HepG2 (cell line): Measurements from ENCODE around the gene ACYP2. TPM values are rescaled to one million over a fixed set of nuclear protein-coding genes. Genes with fewer than 3 reads are reported as not detected.

Experiments used
- ATAC-seq: fragments of 200-7000 bp; cut with Tn5 transposase; 3 replicates; pipeline ENCODE4 v1.9.1; 2020; ENCODE audit warnings: mild to moderate bottlenecking, moderate library complexity
- BruUV-seq: library from RNA; stranded (reverse); fragments of 400-500 nt; replicated peaks from 2 replicates; lab custom pipeline; 2021; lab: Mats Ljungman, UMichigan
- CTCF ChIA-PET: fragments of 300-600 bp; formaldehyde crosslinking; extraction: SDS; loops from one replicate; lab custom pipeline; 2021; ENCODE audit warnings: low total read pairs, inconsistent platforms, low intra/inter-chr PET ratio; lab: Yijun Ruan, JAX
- POLR2A ChIA-PET: fragments of 350-600 bp; sonication (Branson Sonifier 250); formaldehyde crosslinking; loops from one replicate; lab custom pipeline; 2020; ENCODE audit warnings: antibody characterized with exemption, inconsistent platforms; lab: Yijun Ruan, JAX
- DNase-seq: peaks from one replicate; pipeline ENCODE4 v3.0.0-alpha.2; 2015; ENCODE audit warnings: low spot score
- FAIRE-seq: peaks from 3 replicates; lab custom pipeline; 2011; peaks lifted over from hg19 to GRCh38; lab: Jason Lieb, UNC
- H2AFZ ChIP-seq: one replicate; pipeline ENCODE4 v1.6.1; 2011; ENCODE audit warnings: low read length, inconsistent platforms
- H3K27ac ChIP-seq: fragments of 300-600 bp; 3 replicates; pipeline ENCODE4 v1.8.0; 2011; ENCODE audit warnings: mixed run types, mild to moderate bottlenecking, mixed read lengths, low read length, inconsistent platforms; ENCODE audit not compliant: insufficient read depth; ENCODE audit errors: extremely low read length
- H3K27me3 ChIP-seq, 2 experiments: fragments of 200-600 bp in 1 of 2; 2 replicates in 1 of 2; 3 replicates in 1 of 2; pipeline versions ENCODE4 v1.6.0 to v1.8.0; 2011; ENCODE audit warnings: low read length in 2 of 2, mild to moderate bottlenecking in 2 of 2, moderate library complexity in 2 of 2, inconsistent platforms in 1 of 2; ENCODE audit not compliant: insufficient read depth in 2 of 2, control insufficient read depth in 1 of 2
- H3K36me3 ChIP-seq, 2 experiments: fragments of 200-600 bp in 1 of 2; replicated peaks in 1 of 2; 2 replicates in 1 of 2; 3 replicates in 1 of 2; pipeline versions ENCODE4 v1.5.1 to v1.8.0; 2011; ENCODE audit warnings: low read length in 2 of 2, inconsistent platforms in 1 of 2; ENCODE audit not compliant: insufficient read depth in 2 of 2, control insufficient read depth in 1 of 2
- H3K4me1 ChIP-seq: 2 replicates; pipeline ENCODE4 v1.5.1; 2012; ENCODE audit warnings: low read length, inconsistent platforms; ENCODE audit not compliant: insufficient read depth
- H3K4me2 ChIP-seq: 2 replicates; pipeline ENCODE4 v1.6.0; 2011; ENCODE audit warnings: low read depth, low read length, inconsistent platforms
- H3K4me3 ChIP-seq, 3 experiments: fragments of 200-600 bp in 1 of 3; sonication (generic), shearing (Covaris generic) in 1 of 3; replicated peaks in 1 of 3; 2 replicates each; pipeline ENCODE4 v1.5.1; 2011 to 2016; ENCODE audit warnings: low read length in 3 of 3, inconsistent platforms in 2 of 3, low read depth in 2 of 3, mild to moderate bottlenecking in 2 of 3, control low read depth in 1 of 3, mixed read lengths in 1 of 3; ENCODE audit not compliant: insufficient read depth in 1 of 3
- H3K79me2 ChIP-seq: one replicate; pipeline ENCODE4 v1.6.1; 2011; ENCODE audit warnings: low read length, inconsistent platforms; ENCODE audit not compliant: insufficient read depth
- H3K9ac ChIP-seq: 2 replicates; pipeline ENCODE4 v1.6.0; 2011; ENCODE audit warnings: mild to moderate bottlenecking, low read depth, low read length, inconsistent platforms; ENCODE audit not compliant: insufficient read depth
- H3K9me3 ChIP-seq: 2 replicates; pipeline ENCODE4 v1.5.1; 2012; ENCODE audit warnings: mild to moderate bottlenecking, low read length
- H4K20me1 ChIP-seq: 2 replicates; pipeline ENCODE4 v1.6.0; 2011; ENCODE audit warnings: inconsistent platforms, mild to moderate bottlenecking, low read length, moderate library complexity; ENCODE audit not compliant: insufficient read depth
- FOXA3 ChIP-seq: IDR thresholded peaks from 2 replicates; pipeline ENCODE4 v1.6.1; 2016; ENCODE audit warnings: missing genetic modification reagents, missing compliant biosample characterization
- HNF4A ChIP-seq: sonication (generic); formaldehyde crosslinking; IDR thresholded peaks from 2 replicates; pipeline ENCODE4 v1.4.0; 2020; ENCODE audit warnings: missing genetic modification reagents
- NR2F1 ChIP-seq, 2 experiments: fragments of 450-650 bp in 1 of 2; formaldehyde crosslinking in 1 of 2; IDR thresholded peaks; 2 replicates each; pipeline versions ENCODE4 v1.5.0 to v1.6.1; 2016 to 2020; ENCODE audit warnings: mild to moderate bottlenecking in 1 of 2, missing compliant biosample characterization in 1 of 2, missing genetic modification reagents in 1 of 2, moderate library complexity in 1 of 2
- RARA ChIP-seq: IDR thresholded peaks from 2 replicates; pipeline ENCODE4 v1.6.1; 2016; ENCODE audit warnings: missing genetic modification reagents, missing compliant biosample characterization
- SOX13 ChIP-seq, 3 experiments: fragments of 450-650 bp in 1 of 3; sonication (generic) in 1 of 3; formaldehyde crosslinking in 1 of 3; IDR thresholded peaks in 2 of 3; conservative IDR thresholded peaks in 1 of 3; 2 replicates each; pipeline versions ENCODE4 v1.5.0 to v1.6.1; 2016 to 2020; ENCODE audit warnings: antibody characterized with exemption in 1 of 3, mild to moderate bottlenecking in 1 of 3, missing compliant biosample characterization in 1 of 3, missing genetic modification reagents in 1 of 3, moderate library complexity in 1 of 3
- SP5 ChIP-seq: IDR thresholded peaks from 2 replicates; pipeline ENCODE4 v1.6.1; 2016; ENCODE audit warnings: low read depth, borderline replicate concordance
- XBP1 ChIP-seq: sonication (generic); formaldehyde crosslinking; IDR thresholded peaks from 2 replicates; pipeline ENCODE4 v1.5.0; 2020; ENCODE audit warnings: missing genetic modification reagents
- ZNF235 ChIP-seq: sonication (generic); formaldehyde crosslinking; IDR thresholded peaks from 2 replicates; pipeline ENCODE4 v1.8.1; 2023; ENCODE audit warnings: mild to moderate bottlenecking, missing genetic modification reagents, borderline replicate concordance
- ZNF484 ChIP-seq: sonication (generic); formaldehyde crosslinking; IDR thresholded peaks from 2 replicates; pipeline ENCODE4 v1.5.1; 2020; ENCODE audit warnings: mild to moderate bottlenecking, low read depth, missing genetic modification reagents, borderline replicate concordance
- ZNF629 ChIP-seq: sonication (generic); formaldehyde crosslinking; conservative IDR thresholded peaks from 2 replicates; pipeline ENCODE4 v1.5.0; 2020; ENCODE audit warnings: missing genetic modification reagents
- WGBS: methylation state at CpG from one replicate; pipeline ENCODE4 v1.1.6; 2017; ENCODE audit warnings: low lambda C conversion rate; 5-methylcytosine and 5-hydroxymethylcytosine counted together
- in situ Hi-C: cut with HindIII; loops from 2 replicates; pipeline ENCODE4 v1.10.0; 2017; ENCODE audit warnings: low pct_unique_long_range_greater_than_20kb; ENCODE audit not compliant: extremely low pct_ligation_motif_present
- intact Hi-C: fragments of 100-400 bp; cut with micrococcal nuclease; formaldehyde crosslinking; loops from one replicate; pipeline ENCODE4 v1.10.0; 2022; ENCODE audit not compliant: unreplicated experiment
- polyA plus RNA-seq, 8 experiments: library from polyadenylated mRNA; depleted of rRNA in 3 of 8; stranded (reverse) in 7 of 8; unstranded in 1 of 8; fragments of >200 nt; fragmentation: Illumina TruSeq in 4 of 8; extraction: Trizol in 4 of 8; gene quantifications; 2 replicates each; pipeline versions ENCODE4 v1.2.1 to v1.2.3, GENCODE V29; 2011 to 2016; ENCODE audit warnings: low read depth in 4 of 8, missing spikeins in 1 of 8, mixed read lengths in 1 of 8; ENCODE audit not compliant: insufficient read depth in 1 of 8
- total RNA-seq, 5 experiments: library from RNA; depleted of rRNA; stranded (reverse); fragments of >200 nt; fragmentation: Illumina TruSeq; extraction: Trizol; gene quantifications; 2 replicates each; pipeline ENCODE4 v1.2.3, GENCODE V29; 2016; ENCODE audit warnings: low read depth in 1 of 5
- TF ChIP-seq, protein P1 (sequence below): sonication (generic); formaldehyde crosslinking; IDR thresholded peaks from 2 replicates; pipeline ENCODE4 v1.4.0; 2020; ENCODE audit warnings: missing genetic modification reagents
- TF ChIP-seq, protein P2 (sequence below): sonication (generic); formaldehyde crosslinking; IDR thresholded peaks from 2 replicates; pipeline ENCODE4 v1.4.0; 2020; ENCODE audit warnings: missing genetic modification reagents, borderline replicate concordance

The ACYP2 gene
- total and polyA plus RNA-seq, 2 of the 13 experiments (the other 11 are each of a cell fraction or from before 2014, with no cell fraction given) = 12.3 to 12.7 TPM

DNA sequence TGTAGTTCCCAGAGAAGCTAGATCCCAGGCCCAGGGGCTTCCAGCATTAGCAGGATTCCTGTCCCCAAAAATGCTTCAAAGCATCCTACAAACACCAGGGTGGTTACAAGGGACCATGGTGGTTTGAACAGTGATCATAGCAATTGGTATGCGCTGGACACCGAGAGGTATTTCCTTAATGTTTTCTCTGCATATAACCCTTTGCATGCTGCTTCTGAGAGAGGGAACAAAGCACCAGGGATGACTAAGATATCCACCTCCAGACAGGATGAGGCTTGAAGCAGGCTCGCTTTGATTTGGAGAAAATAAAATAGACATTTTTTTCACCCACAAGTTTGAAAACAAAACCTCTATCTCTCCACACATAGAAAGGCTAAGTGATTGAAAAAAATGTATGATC is 191.1 kb downstream of the ACYP2 start (continued):
- no peak for TF ChIP-seq FOXA3 (CRISPR knock-in tag)

DNA sequence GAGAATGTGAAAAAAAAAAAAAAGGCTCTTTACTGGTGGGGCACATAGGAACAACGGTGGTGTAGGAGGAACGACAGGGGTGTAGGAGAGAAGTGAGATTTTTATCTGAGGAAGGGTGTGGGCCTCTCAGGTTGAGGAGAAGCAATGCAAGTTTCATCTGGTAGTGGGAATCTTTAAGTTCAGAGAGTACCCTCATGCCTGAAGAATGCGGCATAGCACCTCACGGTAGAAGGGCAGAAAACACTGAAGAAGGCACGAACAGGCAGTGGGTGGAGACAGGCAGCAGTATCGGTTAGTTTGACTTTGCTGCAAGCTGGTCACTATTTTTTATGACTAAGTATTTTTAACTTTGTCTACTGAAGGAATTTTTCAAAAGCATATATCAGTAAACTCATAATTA is 192.8 kb downstream of the ACYP2 start:
- POLR2A ChIA-PET = no interaction called here
- CTCF ChIA-PET = no interaction called here
- no peak for TF ChIP-seq ZNF235
- TF ChIP-seq XBP1 (CRISPR knock-in tag) = no peak
- H3K79me2 ChIP-seq = no peaks in the 10 kb centered on the region
- H2AFZ ChIP-seq = no peak overlapping the region
- no peak for DNase-seq
- in situ Hi-C loops (no loop called here), intact Hi-C loops (no loop called here)
- 85% methylated on average over 6 of the region's 6 CpGs for WGBS
- no peaks in the 10 kb centered on the region for H3K27me3 ChIP-seq
- peaks cover 27% of the 10 kb centered on the region for H3K4me1 ChIP-seq
- no peak overlapping the region for H3K9ac ChIP-seq
- no peak overlapping the region for H3K27ac ChIP-seq
- no peak overlapping the region for H3K4me3 ChIP-seq
- no peak for ATAC-seq
- H3K4me2 ChIP-seq = no peak overlapping the region
- H3K9me3 ChIP-seq = no peaks in the 10 kb centered on the region
- H4K20me1 ChIP-seq = no peaks in the 10 kb centered on the region
- no TSS peak for BruUV-seq
- no peaks in the 10 kb centered on the region for H3K36me3 ChIP-seq
- no peak for FAIRE-seq

DNA sequence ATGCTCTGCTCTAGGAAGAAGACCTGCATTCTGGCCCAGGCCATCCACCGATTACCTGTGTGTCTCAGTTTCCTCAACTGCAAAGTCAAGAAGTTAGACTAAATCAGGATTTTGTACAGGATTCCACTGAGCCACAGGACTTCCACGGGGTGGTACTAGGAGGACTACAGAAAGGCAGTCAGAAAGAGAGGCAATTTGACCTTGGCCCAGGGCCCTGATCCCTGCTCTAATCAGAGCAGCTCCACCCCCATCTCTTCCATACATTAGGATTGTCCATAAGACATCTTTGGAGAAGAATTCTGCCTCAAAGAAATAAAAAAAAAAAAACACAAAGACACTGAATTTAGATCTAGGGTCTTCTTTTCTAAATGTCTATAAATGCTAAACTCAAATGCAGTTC is 193.4 kb downstream of the ACYP2 start:
- intact Hi-C loops = no loop called here
- Histone ChIP-seq H3K4me3 (no peak overlapping the region), H3K79me2 (no peaks in the 10 kb centered on the region), H3K9ac (no peak overlapping the region), H3K27me3 (no peaks in the 10 kb centered on the region), H3K27ac (no peak overlapping the region), H3K4me2 (no peak overlapping the region), H2AFZ (no peak overlapping the region), H3K36me3 (no peaks in the 10 kb centered on the region), H3K4me1 (peaks cover 27% of the 10 kb centered on the region), H3K9me3 (no peaks in the 10 kb centered on the region), H4K20me1 (no peaks in the 10 kb centered on the region)
- 31% methylated on average over 2 of the region's 2 CpGs for WGBS
- FAIRE-seq (peak; percentile 37), DNase-seq (peak; percentile 48), ATAC-seq (peak; percentile 90)
- in situ Hi-C loops = no loop called here
- ChIA-PET CTCF (no interaction called here), POLR2A (no interaction called here)
- no TSS peak for BruUV-seq
- TF ChIP-seq, protein P1, sequence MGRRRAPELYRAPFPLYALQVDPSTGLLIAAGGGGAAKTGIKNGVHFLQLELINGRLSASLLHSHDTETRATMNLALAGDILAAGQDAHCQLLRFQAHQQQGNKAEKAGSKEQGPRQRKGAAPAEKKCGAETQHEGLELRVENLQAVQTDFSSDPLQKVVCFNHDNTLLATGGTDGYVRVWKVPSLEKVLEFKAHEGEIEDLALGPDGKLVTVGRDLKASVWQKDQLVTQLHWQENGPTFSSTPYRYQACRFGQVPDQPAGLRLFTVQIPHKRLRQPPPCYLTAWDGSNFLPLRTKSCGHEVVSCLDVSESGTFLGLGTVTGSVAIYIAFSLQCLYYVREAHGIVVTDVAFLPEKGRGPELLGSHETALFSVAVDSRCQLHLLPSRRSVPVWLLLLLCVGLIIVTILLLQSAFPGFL (CRISPR knock-in tag) = no peak
- TF ChIP-seq ZNF484 (CRISPR knock-in tag) = no peak
- TF ChIP-seq SP5 (CRISPR knock-in tag) = peak; percentile 45; the same call in 1 of the 2 replicates
- 0 out of 4 replicates have a peak, but pooled peaks of 1 of the 2 experiments have one; percentile 20 for TF ChIP-seq NR2F1 (CRISPR knock-in tag; IDR thresholded peaks at IDR 0.05)
- TF ChIP-seq, protein P2, sequence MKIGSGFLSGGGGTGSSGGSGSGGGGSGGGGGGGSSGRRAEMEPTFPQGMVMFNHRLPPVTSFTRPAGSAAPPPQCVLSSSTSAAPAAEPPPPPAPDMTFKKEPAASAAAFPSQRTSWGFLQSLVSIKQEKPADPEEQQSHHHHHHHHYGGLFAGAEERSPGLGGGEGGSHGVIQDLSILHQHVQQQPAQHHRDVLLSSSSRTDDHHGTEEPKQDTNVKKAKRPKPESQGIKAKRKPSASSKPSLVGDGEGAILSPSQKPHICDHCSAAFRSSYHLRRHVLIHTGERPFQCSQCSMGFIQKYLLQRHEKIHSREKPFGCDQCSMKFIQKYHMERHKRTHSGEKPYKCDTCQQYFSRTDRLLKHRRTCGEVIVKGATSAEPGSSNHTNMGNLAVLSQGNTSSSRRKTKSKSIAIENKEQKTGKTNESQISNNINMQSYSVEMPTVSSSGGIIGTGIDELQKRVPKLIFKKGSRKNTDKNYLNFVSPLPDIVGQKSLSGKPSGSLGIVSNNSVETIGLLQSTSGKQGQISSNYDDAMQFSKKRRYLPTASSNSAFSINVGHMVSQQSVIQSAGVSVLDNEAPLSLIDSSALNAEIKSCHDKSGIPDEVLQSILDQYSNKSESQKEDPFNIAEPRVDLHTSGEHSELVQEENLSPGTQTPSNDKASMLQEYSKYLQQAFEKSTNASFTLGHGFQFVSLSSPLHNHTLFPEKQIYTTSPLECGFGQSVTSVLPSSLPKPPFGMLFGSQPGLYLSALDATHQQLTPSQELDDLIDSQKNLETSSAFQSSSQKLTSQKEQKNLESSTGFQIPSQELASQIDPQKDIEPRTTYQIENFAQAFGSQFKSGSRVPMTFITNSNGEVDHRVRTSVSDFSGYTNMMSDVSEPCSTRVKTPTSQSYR (CRISPR knock-in tag) = 0 out of 2 replicates have a peak, but pooled peaks have one; percentile 42
- no peak for TF ChIP-seq SOX13 (IDR thresholded peaks at IDR 0.05)
- peak in 1 of 2 experiments; percentile 29; a peak in 1 of 4 replicates for TF ChIP-seq SOX13 (CRISPR knock-in tag; conservative IDR thresholded peaks at IDR 0.05 in 1 of 2, IDR thresholded peaks at IDR 0.05 in 1 of 2)
- 0 out of 2 replicates have a peak, but pooled peaks have one; percentile 36 for TF ChIP-seq HNF4A (CRISPR knock-in tag)
- TF ChIP-seq ZNF629 (CRISPR knock-in tag) = 0 out of 2 replicates have a peak, but pooled peaks have one; percentile 26
- 0 out of 2 replicates have a peak, but pooled peaks have one; percentile 17 for TF ChIP-seq RARA (CRISPR knock-in tag)
